Activated gamma-delta T cell (primary cell): ENCODE measurements around the gene TMEM259.
"Not testable (repeated sequence)": the region's sequence is repeated elsewhere in the genome, so short reads cannot be mapped to it uniquely, and the experiment has no call there.

Experiments used
- DNase-seq: peaks from one replicate; lab custom pipeline; 2025; lab: John Stamatoyannopoulos, UW

TMEM259 gene

DNA sequence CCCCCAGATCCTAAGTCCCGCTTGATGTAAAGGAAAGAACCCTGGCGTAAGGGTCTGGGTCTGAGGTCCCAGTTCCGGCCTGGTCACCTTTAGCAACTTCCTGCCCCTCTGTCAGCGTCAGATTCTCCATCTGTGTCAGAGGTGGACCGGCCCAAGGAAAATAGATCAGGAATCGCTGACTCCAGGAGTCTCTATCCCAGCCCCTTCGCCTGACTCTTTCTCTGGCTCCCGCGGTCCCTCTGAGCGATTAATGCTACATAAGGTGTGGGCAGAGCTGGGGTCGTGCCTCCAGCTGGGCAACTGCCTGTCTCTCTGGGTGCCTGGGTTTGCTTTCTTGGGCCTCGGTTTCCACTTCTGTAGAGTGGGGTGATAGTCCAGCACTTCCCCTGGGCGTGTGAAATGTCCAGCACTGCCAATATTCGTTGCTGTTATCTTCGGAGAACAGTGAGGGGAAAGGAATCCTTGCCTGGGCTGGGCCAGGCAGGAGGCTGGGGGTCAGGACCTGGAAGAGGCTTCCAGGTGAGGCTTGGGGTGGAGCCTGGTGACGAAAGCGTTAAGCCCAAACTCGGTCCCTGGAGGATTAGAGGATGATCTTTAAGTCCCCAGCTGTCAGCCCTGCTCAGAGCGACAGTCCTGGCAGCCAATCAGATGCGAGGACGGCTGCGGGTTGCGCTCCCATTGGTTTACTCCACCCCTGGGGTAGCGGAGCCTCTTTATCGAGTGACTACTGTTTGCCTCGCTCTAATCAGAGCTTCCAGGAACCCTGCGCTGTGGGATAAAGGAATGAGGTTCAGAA lies 19.8 kb upstream of the TMEM259 start:
- peak; percentile 80 for DNase-seq

DNA sequence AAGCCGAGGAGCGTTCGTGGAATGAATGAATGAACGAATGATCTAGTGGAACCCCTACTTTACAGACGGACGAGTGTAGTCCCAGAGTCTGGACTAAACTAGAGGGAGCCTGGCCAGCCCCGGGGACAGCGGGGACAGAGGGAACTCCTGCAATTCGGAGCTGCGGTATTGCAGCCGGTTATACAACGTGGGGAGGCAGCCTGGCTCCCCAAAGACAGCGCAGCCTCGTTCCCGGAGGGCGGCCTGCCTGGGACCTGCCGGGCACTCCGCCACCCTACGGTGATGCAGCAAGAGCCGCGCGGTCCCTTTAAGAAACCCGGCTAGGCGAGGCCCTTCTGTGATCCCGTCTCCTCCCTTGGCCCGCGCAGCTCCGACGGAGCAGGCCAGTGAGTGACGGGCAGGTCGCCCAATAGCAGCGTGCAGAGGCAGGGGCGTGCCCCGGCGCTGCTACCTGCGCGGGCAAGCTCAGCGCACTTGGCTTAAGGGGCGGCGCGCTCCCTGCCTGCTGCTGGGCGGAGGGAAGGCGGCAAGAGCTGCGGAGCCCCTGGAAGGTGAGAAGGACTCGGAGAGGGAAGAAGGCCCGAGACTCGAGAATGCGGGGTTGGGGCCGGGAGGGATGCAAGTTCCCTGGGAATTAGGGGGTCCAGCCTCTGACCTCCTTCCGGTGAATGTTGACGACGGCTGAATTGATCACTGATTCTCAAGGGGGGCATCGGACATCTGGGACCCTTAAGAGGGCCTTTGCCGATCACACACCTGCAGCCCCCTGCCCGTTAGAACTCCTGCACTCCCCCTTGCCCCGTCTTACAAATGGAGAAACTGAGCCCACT lies 18.9 kb upstream of the TMEM259 start, which contains the start of gene ABCA7:
TSS of gene ABCA7 (plus strand) at position 462 of the 830 bp plus-strand sequence. CDS start 1,255 bp downstream, outside the sequence.
- DNase-seq: peak; percentile 98

DNA sequence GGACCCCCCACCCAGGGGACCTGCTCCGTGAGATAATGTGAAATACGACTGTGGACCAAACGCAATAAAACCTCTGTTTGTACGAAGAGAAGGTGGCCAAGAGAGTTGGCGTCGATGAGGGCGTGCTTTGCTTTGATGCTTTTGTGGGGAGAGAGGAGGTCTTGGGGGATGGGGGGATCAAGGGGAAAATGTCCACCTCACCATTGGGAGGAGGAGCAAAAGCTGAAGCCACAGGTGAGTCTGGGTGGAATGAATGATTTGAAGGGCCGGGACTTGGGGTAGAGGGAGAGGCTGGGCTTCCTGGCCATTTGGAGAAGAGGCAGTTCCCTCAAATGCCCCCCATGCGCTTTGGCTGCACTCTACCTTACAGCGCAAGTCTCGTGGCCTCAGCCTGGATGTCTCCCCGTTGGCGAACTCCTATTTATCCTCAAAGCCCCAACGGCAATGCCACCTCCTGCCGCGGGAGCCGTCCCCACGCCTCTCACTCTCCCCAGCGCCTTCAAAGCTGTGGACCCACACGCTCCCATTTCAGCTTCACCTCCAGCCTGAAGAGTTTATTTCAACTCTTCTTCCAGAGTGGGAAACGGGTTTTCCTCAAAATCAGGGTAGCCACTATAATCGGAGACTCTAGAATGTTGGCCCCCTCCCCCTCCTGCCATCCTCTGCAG lies 18.2 kb upstream of the TMEM259 start:
- no peak for DNase-seq

DNA sequence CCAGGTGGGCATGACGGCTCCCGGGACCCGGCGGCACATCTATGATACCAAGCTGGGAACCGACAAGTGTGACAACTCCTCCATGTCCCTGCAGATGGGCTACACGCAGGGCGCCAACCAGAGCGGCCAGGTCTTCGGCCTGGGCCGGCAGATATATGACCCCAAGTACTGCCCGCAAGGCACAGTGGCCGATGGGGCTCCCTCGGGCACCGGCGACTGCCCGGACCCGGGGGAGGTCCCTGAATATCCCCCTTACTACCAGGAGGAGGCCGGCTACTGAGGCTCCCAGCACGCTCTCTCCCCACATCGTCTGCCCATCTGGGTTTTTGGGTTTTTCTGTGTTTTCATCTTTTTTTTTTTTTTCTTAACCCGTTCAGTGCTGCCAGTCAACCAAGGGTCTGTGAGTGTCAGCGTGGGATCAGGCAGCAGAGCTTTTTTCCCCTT lies 16.7 kb upstream of the TMEM259 start:
- no peak for DNase-seq

DNA sequence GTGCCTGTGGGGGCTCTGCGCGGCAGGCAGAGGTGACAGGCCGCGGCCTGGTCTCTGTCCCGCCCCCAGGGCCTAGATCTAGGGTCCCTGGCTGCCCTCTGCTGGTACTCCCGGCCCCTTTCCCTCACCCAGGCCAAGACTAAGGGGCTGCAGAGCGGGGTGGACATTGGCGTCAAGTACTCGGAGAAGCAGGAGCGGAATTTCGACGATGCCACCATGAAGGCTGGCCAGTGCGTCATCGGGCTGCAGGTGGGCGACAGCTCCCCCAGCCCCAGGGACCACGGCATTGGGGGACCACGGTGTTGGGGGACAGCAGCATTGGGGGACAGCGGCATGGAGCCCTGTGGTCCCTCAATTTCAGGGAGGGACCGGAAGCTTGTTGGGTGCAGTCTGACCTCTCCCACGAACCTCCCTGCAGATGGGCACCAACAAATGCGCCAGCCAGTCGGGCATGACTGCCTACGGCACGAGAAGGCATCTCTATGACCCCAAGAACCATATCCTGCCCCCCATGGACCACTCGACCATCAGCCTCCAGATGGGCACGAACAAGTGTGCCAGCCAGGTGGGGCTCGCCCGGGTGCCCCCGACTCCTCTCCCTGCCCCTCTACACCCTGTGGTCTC lies 15.2 kb upstream of the TMEM259 start:
- DNase-seq: no peak

DNA sequence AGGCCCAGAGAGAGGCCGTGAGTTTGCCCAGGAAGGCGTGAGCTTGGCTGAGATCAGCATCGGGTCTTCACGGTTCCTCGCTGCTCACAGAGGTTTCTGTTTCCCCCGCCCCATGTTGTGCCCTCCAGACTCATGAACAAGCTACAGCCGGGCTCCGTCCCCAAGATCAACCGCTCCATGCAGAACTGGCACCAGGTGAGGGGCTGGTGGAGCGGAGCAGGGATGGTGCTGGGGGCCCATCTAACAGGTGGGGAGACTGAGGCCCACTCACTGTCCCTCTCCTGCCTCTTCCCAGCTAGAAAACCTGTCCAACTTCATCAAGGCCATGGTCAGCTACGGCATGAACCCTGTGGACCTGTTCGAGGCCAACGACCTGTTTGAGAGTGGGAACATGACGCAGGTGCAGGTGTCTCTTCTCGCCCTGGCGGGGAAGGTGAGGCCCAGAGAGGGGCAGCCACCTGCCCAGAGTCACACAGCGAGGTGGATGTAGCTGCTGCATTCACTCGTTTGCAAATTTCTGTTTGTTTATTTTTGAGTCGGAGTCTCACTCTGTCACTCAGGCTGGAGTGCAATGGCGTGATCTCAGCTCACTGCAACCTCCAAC lies 11.4 kb upstream of the TMEM259 start:
- DNase-seq: no peak

DNA sequence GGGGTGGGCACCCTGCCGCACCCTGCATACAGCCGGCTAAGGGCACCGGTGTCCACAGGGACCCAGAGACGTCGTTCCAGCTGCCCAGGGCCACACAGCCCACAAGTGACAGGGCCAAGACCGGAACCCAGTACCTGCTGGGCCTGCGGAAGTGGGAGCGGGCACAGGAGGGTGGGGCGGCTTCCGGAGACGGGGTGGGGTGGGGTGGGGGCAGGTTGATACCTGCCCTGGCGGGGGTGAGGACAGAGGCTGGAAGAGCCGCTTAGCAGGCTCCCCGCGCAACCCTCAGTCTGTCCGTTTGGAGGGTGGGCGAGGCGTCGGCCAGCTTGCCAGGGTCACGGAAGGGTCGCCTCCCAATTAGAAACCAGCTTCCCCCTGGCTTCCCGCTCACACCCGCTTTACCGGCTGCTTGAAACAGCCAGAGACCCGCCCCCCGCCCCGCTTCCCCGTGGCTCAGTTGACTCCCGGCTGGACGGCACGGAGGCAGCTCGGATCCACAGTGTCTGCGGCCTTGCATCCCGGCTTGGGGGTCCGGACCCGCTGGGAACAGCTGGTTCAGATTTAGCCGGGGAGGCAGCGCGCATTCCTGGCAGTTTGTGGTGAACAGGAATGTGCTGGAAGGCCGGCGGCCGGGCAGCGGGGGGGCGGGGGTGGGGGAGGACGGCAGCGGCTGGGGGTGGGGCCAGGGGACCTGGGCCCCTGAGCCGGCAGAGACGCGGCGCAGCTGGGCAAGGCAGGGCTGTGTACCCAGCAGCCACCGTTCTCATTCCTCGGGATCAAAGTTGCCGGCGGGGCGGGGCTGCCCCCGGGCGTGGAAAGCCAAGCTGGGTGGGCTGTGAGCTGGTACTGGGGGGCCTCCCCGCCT lies 7.4 kb upstream of the TMEM259 start:
- no peak for DNase-seq

DNA sequence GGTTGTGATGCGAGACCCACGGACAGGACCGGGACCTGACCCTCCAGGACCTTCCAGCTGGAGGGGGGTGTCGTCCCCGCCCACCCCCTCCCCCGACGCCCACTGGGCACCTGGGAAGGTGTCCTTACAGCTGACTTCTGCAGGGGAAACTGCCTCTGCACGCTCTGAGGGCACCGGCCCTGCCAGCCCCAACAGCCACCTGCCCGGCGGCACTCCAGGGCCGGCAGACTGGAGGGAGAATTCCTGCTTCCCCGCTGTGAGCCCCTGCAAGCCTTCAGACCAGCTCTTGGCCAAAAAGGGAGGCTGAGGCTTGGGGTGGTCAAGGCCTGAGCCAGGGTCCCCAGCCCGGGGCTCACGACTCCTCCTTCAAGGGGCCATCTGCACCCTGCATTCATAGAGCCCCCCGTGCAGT lies 6.7 kb upstream of the TMEM259 start:
- DNase-seq: no peak

DNA sequence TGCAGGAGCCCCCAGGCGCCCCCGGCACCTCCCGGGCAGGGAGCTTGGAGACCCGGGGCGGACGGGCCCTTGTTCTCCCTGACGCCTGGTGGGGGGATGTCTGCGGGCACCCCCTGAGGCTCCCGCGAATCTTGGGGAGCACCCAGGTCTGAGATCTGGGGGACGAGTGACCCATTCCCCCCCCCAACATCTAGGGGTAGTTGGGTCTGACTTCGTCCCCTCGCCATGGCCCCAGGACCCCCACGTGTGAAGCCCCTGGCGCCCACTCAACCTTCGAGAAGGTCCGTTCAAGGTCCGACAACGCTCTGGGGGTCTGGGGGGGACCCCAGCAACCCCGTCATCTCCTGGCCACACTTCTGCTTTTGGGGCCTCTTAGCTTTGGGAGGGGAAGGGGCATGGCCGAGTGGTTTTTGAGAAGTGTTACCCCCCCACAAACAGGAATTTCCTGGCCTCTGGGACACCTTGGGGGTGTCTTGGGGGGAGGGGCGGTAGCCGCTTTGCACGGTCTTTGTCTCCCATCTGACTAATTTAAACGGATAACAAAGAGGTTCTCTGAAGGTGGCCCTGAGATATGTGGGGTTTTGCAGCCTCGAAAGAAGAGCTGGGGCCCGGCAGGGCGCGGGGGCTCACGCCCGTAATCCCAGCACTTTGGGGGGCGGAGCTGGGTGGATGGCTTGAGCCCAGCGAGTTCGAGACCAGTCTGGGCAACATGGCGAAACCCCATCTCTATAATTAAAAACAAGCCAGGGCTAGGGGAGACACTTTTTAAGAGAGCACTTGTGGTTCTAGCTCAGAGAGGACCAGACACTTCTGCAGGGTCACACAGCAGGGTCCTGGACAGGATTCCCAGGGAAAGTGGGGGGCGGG lies 6.1 kb upstream of the TMEM259 start:
- no peak for DNase-seq

DNA sequence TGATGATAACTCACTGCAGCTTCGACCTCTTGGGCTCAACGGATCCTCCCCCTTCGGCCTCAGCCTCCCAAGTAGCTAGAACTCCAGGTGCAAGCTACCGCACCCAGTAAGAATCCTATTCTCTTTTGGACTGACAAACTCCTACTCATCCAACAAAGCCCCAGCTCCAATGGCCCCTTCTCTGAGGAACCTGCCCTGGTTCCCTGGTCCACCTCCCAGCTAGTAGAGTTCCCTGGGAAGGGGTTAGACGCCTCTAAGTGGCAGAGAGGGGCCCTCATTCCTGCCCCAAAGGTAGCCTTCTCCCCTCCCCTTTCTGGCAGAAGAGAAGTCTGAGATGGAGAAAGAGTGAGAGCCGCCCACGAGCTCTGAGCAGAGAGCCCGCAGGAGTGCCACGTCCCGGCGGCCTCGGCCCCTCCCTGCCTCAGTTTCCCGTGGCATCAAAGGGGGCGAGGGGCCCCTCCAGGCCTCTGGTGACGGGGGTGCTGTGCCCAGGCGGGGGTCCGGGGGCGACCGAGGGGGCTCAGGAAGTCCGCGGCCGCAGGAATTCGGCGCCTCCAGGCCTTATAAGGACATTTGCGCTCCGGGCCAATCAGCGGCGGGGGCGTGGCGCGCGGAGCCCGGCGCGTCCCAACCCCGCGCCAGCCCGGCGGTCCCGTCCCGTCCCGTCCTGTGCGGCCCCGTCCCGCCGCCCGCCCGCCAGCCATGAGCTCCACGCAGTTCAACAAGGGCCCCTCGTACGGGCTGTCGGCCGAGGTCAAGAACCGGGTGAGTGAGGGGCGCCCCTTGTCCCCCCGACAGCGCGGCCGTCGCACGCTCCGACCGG lies 5.2 kb upstream of the TMEM259 start, which contains the start of gene CNN2:
TSS of gene CNN2 (plus strand) at position 649 of the 823 bp plus-strand sequence. CDS start at position 703, 54 bp downstream.
- DNase-seq: peak; percentile 59

DNA sequence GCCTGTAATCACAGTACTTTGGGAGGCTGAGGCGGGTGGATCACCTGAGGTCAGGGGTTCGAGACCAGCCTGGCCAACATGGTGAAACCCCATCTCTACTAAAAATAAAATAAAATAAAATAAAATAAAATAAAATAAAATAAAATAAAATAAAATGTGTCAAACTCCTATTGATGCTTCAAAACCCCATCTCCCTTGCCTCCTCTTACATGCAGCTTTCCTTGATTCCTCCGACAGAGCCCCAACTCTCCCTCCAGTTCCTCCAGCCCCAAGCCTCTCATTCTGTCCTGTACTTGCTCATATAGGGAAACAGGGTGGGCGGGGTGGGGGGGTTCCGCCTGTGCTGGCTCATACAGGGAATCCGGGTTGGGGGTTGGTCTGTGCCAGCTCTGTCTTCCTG lies 4.2 kb upstream of the TMEM259 start:
- not testable (repeated sequence) for DNase-seq

DNA sequence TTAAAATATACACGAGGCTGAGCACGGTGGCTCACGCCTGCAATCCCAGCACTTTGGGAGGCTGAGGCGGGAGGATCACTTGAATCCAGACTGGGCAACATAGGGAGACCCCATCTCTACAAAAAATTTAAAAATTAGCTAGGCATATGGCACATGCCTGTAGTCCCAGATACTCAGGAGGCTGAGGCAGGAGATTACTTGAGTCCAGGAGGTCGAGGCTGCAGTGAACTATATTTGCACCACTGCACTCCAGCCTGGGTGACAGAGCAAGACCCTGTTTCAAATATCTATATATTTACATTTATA lies 2.9 kb upstream of the TMEM259 start:
- not testable (repeated sequence) for DNase-seq

DNA sequence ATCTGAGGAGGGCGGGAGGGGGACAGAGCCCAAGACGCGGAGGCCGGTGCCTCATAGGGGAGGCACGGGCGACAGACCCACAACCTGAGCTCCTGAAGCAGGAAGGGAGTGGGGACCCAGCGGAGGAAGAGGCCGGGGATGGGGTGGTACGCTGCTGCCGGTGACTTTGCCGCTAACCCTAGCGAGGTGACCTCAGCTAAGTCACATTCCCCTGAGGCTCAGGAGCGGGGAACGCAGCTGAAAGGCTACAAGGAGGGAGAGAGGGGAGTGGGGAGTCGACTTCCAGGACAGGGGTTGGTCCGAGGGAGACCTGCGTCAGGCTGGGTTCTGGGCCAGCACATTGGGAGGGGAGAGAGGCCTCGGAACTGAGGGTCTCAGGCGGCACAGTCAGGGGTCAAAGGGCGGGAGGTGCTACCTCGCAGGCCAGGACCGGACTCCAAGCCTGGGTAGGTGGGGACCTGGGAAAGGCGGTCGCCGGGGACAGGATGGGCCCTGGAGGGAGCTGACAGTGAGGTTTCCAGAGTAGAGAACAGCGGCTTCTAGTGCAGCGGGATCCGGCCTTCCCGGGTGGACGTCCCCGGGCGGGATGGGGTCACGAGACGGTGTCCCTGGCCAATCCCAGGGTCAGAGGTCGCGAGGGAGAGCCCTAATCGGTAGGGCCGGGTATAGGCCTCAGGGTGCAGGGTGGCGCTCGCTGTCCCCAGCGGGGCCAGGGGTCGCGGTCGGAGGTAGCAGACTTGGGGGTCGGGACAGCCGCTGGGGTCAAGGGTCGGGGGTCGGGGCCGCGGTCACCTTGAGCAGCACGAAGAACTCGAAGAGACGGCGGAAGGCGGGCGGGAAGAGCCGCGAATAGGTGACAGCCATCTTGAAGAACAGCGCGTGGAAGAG lies 699 bp downstream of the TMEM259 start:
- DNase-seq: no peak

DNA sequence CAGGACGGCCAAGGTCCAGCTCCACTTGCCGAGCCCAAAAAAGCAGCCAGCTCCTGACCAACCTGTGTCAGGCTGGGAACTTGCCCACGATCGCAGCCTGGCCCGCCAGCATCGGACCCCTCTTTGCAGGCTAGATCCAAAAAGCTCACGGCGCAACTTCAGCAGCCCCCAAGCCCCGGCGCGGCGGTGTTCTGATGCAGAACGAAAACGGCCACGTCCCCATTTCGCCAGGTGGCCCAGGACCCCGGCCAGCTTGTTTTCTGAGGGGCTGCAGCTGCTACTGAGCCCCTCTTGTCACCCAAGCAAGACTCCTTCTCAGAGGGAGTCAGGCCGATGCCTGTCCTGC lies 1.3 kb downstream of the TMEM259 start:
- no peak for DNase-seq

DNA sequence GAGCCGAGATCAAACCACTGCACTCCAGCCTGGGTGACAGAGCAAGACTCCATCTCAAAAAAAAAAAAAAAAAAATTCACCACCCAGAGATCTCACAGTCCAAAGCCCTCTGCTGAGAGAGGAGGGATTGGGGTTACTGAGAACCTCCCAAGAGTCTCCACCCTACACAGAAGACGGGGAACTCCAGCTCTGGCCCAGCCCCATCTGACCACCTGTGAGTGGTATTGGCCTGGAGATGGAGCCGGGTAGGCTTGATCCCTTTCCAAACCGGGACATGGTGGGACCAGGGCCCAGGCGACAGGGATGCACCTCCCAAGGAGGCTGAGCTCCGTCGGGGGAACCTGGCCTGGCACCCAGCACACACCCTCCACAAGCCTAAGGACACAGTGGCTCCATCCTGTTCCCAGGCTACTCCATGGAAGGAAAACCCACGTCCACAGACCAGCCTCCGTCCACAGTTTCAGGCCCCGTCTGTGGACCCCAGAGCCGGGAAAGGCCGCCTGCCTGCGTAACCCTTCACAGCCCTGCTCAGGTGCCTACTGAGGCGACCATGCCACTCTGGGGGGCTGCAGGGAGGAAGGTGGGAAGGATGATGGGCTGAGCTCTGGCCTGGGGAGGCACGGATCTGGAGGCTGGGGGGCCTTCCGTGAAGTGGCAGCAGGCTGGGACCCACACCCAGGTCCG lies 1.8 kb downstream of the TMEM259 start:
- DNase-seq: no peak

DNA sequence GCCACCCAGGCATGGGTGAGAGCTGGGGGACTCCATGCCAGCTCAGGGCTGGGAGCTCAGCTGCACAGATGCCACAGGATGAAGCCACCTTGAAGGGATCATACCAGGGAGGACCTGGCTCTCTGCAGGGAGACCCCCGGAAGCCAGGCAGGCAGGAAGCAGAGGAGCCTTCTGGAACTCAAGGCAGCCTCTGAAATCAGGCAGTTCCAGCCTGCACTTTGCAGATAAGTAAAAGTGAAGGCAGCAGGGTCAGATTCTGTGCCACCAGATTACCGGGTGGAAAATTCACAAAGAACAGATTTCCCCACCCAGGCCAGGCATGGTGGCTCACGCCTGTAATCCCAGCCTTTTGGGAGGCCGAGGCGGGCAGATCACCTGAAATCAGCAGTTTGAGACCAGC lies 2.5 kb downstream of the TMEM259 start:
- DNase-seq: no peak

DNA sequence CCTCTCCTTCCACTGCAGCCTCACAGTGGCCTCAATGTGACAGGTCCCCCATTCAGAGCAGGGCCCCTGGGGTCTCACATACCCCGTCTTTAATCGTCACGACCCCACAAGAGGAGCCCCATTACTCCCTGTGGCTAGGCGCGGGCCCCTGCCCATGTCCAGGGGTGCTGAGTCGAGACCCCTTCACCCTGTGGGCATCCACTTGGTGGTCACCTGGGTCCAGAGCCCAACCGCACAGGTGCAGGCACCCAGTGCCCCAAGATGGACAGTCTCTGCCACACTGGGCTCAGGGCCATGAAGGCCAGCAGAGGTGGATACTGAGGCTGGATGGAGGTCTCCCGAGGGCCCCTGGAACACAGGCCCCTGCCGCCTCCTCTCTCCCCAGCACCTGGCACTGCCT lies 3.0 kb downstream of the TMEM259 start:
- no peak for DNase-seq
